ENCODE results near the gene MAP3K9.

DNA sequence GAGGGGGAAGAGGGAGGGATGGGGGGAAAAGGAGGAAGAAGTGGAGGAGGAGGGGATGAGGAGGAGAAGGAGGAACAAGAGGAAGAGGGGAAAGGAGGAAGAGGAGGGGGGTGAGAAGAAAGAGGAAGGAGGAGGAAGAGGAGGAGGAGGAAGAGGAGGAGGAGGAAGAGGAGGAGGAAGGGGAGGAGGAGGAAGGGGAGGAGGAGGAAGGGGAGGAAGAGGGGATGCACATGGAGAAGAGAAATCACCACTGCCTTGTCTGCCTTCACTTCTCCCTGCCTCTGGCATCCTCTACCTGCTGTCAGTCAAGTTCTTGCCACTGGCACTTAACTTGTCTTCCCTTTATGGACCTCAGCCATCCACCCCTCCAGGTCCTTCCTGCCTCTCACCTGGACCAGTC is 107.7 kb downstream of the MAP3K9 start:
- TF ChIP-seq POLR2A (IDR thresholded peaks at IDR 0.05) = no peak
- TF ChIP-seq, protein P1, sequence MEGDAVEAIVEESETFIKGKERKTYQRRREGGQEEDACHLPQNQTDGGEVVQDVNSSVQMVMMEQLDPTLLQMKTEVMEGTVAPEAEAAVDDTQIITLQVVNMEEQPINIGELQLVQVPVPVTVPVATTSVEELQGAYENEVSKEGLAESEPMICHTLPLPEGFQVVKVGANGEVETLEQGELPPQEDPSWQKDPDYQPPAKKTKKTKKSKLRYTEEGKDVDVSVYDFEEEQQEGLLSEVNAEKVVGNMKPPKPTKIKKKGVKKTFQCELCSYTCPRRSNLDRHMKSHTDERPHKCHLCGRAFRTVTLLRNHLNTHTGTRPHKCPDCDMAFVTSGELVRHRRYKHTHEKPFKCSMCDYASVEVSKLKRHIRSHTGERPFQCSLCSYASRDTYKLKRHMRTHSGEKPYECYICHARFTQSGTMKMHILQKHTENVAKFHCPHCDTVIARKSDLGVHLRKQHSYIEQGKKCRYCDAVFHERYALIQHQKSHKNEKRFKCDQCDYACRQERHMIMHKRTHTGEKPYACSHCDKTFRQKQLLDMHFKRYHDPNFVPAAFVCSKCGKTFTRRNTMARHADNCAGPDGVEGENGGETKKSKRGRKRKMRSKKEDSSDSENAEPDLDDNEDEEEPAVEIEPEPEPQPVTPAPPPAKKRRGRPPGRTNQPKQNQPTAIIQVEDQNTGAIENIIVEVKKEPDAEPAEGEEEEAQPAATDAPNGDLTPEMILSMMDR (IDR thresholded peaks at IDR 0.05) = no peak

Measured in lower leg skin (tissue), 3 donors.